ENCODE measurements around the gene KRT9. TPM values are rescaled to one million over a fixed set of nuclear protein-coding genes. Genes with fewer than 3 reads are reported as not detected.

KRT9 gene
- total RNA-seq, 2 donors from 2014 or later, result 0.42 TPM; not detected in 1

DNA sequence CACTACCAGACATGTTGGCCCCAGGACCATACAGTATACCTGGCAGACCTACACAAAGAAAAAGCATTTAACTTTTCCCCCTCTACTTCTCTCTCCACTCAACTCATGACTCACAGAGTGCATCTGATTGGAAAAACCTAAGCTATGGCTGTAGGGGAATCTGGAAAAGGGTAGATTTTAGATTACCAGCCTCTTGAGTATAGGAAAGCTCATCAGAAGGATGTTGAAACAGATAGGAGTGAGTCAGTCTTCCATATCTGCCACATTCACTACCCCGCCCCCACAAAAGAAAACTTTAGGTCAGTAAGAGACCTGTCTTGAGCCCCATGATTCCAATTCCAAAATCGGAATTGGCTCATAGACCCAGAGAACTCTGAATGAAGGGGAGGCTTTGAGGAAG is 12.3 kb downstream of the KRT9 start:
- no peak for ATAC-seq (ENCODE audit: insufficient number of reproducible peaks, low FRiP score, low read depth)

DNA sequence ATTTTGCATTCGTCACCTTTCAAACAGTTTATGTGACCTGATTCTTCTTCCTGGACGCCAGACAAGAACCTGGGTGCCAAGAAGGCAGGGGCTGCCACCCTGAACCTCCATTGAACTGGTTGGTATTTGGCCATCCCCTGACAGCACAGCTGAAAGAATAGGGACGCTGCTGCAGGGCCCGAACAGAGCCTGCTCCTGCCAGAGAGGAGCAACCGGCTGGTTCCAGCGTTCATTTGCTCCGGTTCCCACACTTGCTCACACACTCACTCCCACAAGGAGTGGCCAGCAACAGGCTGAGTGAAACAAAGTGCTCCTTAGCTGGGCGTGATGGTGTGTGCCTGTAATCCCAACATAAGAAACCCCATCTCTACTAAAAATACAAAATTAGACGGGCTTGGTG is 14.9 kb downstream of the KRT9 start:
- DNase-seq (ENCODE audit: low spot score), result no peak
- Histone ChIP-seq H3K27ac (no peak overlapping the region), H3K9me3 (no peaks in the 10 kb centered on the region), H3K4me3 (no peak overlapping the region), H3K36me3 (no peaks in the 10 kb centered on the region), H3K4me1 (ENCODE audit: control insufficient read depth in 1 of 2, low read depth in 2 of 2) (no peaks in the 10 kb centered on the region), H3K27me3 (replicated peaks; ENCODE audit: insufficient read depth) (peaks cover 7% of the 10 kb centered on the region)
- no peak for ATAC-seq (ENCODE audit: insufficient number of reproducible peaks, low FRiP score, low read depth)
- TF ChIP-seq, protein P1, sequence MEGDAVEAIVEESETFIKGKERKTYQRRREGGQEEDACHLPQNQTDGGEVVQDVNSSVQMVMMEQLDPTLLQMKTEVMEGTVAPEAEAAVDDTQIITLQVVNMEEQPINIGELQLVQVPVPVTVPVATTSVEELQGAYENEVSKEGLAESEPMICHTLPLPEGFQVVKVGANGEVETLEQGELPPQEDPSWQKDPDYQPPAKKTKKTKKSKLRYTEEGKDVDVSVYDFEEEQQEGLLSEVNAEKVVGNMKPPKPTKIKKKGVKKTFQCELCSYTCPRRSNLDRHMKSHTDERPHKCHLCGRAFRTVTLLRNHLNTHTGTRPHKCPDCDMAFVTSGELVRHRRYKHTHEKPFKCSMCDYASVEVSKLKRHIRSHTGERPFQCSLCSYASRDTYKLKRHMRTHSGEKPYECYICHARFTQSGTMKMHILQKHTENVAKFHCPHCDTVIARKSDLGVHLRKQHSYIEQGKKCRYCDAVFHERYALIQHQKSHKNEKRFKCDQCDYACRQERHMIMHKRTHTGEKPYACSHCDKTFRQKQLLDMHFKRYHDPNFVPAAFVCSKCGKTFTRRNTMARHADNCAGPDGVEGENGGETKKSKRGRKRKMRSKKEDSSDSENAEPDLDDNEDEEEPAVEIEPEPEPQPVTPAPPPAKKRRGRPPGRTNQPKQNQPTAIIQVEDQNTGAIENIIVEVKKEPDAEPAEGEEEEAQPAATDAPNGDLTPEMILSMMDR (IDR thresholded peaks at IDR 0.05), result no peak

More for the DNA sequence above, 12.3 kb downstream of the KRT9 start:
- Histone ChIP-seq H3K27me3 (replicated peaks; ENCODE audit: insufficient read depth) (peaks cover 7% of the 10 kb centered on the region), H3K36me3 (no peaks in the 10 kb centered on the region), H3K4me1 (ENCODE audit: control insufficient read depth in 1 of 2, low read depth in 2 of 2) (no peaks in the 10 kb centered on the region), H3K27ac (no peak overlapping the region), H3K9me3 (no peaks in the 10 kb centered on the region), H3K4me3 (no peak overlapping the region)
- TF ChIP-seq, protein P1 (IDR thresholded peaks at IDR 0.05), result no peak
- DNase-seq (ENCODE audit: low spot score), result no peak

DNA sequence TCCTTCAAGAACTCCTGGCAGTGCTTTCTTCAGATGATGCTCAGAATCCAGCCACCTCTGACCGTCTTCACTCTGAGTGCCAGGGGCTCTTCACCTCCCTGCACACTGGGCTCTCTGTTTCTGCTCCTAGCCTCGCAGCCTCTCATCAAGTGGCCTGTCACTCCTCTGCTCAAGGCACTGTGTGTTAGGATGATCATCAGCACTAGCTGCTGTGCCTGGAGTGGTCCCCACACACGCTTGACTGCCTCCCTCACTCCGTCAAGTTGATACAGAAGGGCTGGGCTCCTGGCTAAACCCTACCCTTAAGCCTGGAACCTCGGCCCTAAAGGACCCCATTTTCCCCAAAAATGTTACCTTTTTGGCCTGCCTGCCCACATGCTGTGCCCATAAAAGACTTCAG is 15.6 kb downstream of the KRT9 start:
- peaks cover 7% of the 10 kb centered on the region for H3K27me3 ChIP-seq (replicated peaks; ENCODE audit: insufficient read depth)
- H3K4me1 ChIP-seq (ENCODE audit: control insufficient read depth in 1 of 2, low read depth in 2 of 2), result no peaks in the 10 kb centered on the region
- H3K9me3 ChIP-seq, result no peaks in the 10 kb centered on the region
- H3K36me3 ChIP-seq, result no peaks in the 10 kb centered on the region
- H3K27ac ChIP-seq, result no peak overlapping the region
- no peak for DNase-seq (ENCODE audit: low spot score)
- no peak overlapping the region for H3K4me3 ChIP-seq
- ATAC-seq (ENCODE audit: insufficient number of reproducible peaks, low FRiP score, low read depth), result no peak
- TF ChIP-seq, protein P1 (IDR thresholded peaks at IDR 0.05), result no peak

DNA sequence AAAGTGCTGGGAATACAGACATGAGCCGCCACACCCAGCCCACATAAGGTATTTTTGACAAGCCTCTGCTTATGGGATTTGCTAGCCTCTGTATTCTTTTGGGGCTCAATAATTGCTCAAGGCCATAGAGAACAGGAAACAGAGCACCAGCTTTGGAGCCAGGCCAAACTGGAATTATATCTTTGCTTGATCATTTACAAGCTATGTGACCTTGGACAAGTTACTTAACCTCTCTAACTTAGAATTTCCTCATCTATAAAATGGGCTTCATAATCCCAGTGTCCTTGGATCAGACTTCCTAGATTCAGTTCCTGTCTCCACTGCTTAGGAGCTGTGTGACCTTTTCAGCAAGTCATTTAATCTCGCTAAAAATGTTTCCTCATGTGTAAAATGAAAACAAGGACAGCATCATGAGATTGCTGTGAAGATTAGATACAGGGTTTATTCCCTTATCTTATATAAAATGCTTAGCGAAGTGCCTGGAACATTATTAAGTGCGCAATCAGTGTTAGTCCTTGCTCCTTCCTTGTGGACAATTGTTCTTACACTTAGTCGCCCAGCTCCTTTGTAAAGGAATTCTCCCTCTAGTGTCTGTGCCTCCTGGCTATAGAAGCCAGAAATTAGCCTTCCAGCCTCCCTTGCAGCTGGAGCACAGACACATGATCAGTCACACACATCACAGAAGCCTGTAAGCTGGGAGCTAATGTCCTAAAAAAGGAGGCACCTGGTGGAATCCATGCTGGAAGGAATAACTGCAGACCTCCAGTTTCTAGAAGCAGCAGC is 16.6 kb downstream of the KRT9 start:
- TF ChIP-seq, protein P1 (IDR thresholded peaks at IDR 0.05), result no peak
- H3K27ac ChIP-seq, result no peak overlapping the region
- H3K4me1 ChIP-seq (ENCODE audit: control insufficient read depth in 1 of 2, low read depth in 2 of 2), result no peaks in the 10 kb centered on the region
- no peak for ATAC-seq (ENCODE audit: insufficient number of reproducible peaks, low FRiP score, low read depth)
- DNase-seq (ENCODE audit: low spot score), result no peak
- H3K4me3 ChIP-seq, result no peak overlapping the region
- H3K27me3 ChIP-seq (replicated peaks; ENCODE audit: insufficient read depth), result peaks cover 7% of the 10 kb centered on the region
- no peaks in the 10 kb centered on the region for H3K9me3 ChIP-seq
- no peaks in the 10 kb centered on the region for H3K36me3 ChIP-seq

DNA sequence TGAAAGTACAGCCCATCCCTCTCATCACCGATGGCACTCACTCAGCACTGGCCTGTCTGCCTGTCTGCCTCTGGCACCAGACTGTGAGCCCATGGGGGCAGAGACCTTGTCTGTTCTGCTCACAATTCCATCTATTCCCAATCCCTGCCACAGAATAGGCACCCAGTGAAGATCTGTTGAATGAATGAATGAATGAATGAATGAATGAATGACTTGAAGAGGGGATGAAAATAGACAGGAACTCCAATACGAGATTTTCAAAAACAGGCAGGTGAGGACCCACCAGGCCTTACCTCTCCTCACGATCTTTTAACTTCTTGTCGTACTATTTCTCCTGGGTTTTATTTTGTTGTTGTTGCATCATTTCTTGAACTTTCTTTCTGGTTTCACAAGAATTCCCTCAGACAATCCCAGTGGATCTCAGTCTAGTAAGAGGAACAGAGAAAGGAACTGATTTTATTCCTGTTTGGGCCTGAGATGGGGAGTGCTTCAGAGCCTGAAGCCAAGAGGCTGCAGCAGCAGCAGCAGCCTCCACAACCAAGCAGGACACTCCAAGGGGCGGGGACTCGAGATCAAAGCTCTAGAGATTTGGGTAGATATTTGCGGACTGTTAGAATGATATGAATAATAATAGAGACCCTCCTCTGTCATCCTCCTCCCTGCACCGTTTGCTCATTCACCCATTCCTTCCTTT is 17.7 kb downstream of the KRT9 start:
- peaks cover 0 to 7% of the 10 kb centered on the region in 2 donors for H3K4me1 ChIP-seq (ENCODE audit: control insufficient read depth in 1 of 2, low read depth in 2 of 2)
- H3K4me3 ChIP-seq, result no peak overlapping the region
- peaks cover 7% of the 10 kb centered on the region for H3K27me3 ChIP-seq (replicated peaks; ENCODE audit: insufficient read depth)
- H3K36me3 ChIP-seq, result no peaks in the 10 kb centered on the region
- TF ChIP-seq, protein P1 (IDR thresholded peaks at IDR 0.05), result no peak
- DNase-seq (ENCODE audit: low spot score), result no peak
- no peak overlapping the region for H3K27ac ChIP-seq
- ATAC-seq (ENCODE audit: insufficient number of reproducible peaks, low FRiP score, low read depth), result no peak
- H3K9me3 ChIP-seq, result no peaks in the 10 kb centered on the region

Measured in thoracic aorta (tissue), 2 donors.